Mesendoderm (in vitro differentiated cells): Measurements from ENCODE around the gene GMDS.

ENCODE experiments used
- DNase-seq: peaks from one replicate; pipeline ENCODE4 v3.0.0; 2013
- H2AK5ac ChIP-seq: 2 replicates; pipeline ENCODE4 v1.6.1; 2013; ENCODE audit warnings: low read length, inconsistent platforms
- H2BK120ac ChIP-seq: 2 replicates; pipeline ENCODE4 v1.6.1; 2013; ENCODE audit warnings: low read depth, mild to moderate bottlenecking, low read length, moderate library complexity, mixed read lengths
- H2BK15ac ChIP-seq: replicated peaks from 2 replicates; pipeline ENCODE4 v1.6.1; 2013; ENCODE audit warnings: low read depth, mild to moderate bottlenecking, moderate library complexity
- H2BK5ac ChIP-seq: 2 replicates; pipeline ENCODE4 v1.6.1; 2013; ENCODE audit warnings: low read length, inconsistent platforms
- H3K18ac ChIP-seq: 2 replicates; pipeline ENCODE4 v1.6.1; 2013; ENCODE audit warnings: mild to moderate bottlenecking, low read length, mixed read lengths
- H3K23ac ChIP-seq: one replicate; pipeline ENCODE4 v1.6.1; 2013; ENCODE audit warnings: low read length
- H3K27ac ChIP-seq: 2 replicates; pipeline ENCODE4 v1.5.1; 2013; ENCODE audit warnings: low read depth, mild to moderate bottlenecking, inconsistent platforms, low read length, moderate library complexity
- H3K27me3 ChIP-seq: 2 replicates; pipeline ENCODE4 v1.6.1; 2013; ENCODE audit warnings: low read length, control low read depth, mild to moderate bottlenecking, inconsistent platforms; ENCODE audit not compliant: insufficient read depth, poor library complexity
- H3K36me3 ChIP-seq: 2 replicates; pipeline ENCODE4 v1.6.1; 2013; ENCODE audit warnings: low read length, inconsistent platforms; ENCODE audit not compliant: control insufficient read depth, insufficient read depth
- H3K4ac ChIP-seq: one replicate; pipeline ENCODE4 v1.6.1; 2013; ENCODE audit warnings: low read depth, mild to moderate bottlenecking, low read length, moderate library complexity
- H3K4me1 ChIP-seq: 2 replicates; pipeline ENCODE4 v1.6.1; 2013; ENCODE audit warnings: low read depth, low read length, inconsistent platforms; ENCODE audit not compliant: control insufficient read depth
- H3K4me2 ChIP-seq: 2 replicates; pipeline ENCODE4 v1.6.1; 2013; ENCODE audit warnings: low read length
- H3K4me3 ChIP-seq: 2 replicates; pipeline ENCODE4 v1.5.1; 2013; ENCODE audit warnings: mild to moderate bottlenecking, low read length
- H3K56ac ChIP-seq: one replicate; pipeline ENCODE4 v1.6.1; 2013; ENCODE audit warnings: low read length
- H3K79me1 ChIP-seq: 2 replicates; pipeline ENCODE4 v1.6.1; 2013; ENCODE audit warnings: low read length, inconsistent platforms
- H3K79me2 ChIP-seq: 2 replicates; pipeline ENCODE4 v1.6.1; 2013; ENCODE audit warnings: mild to moderate bottlenecking, low read length; ENCODE audit not compliant: control insufficient read depth, insufficient read depth
- H3K9ac ChIP-seq: 2 replicates; pipeline ENCODE4 v1.6.1; 2013; ENCODE audit warnings: low read length, inconsistent platforms
- H4K5ac ChIP-seq: one replicate; pipeline ENCODE4 v1.6.1; 2013; ENCODE audit warnings: low read length
- H4K8ac ChIP-seq: one replicate; pipeline ENCODE4 v1.6.1; 2013; ENCODE audit warnings: low read depth, mild to moderate bottlenecking, control low read depth, low read length, moderate library complexity
- WGBS: extraction: QIAGEN DNeasy Blood & Tissue Kit; methylation state at CpG from one replicate; pipeline ENCODE4 v1.1.7; 2013; ENCODE audit warnings: low lambda C conversion rate, missing lambda C conversion rate; ENCODE audit not compliant: insufficient coverage; ENCODE audit errors: extremely low coverage; 5-methylcytosine and 5-hydroxymethylcytosine counted together

Gene GMDS

GRCh38 chr6:1633366-1634021 is 611.9 kb downstream of the GMDS start:
- H3K23ac ChIP-seq, result no peak overlapping the region
- H3K4ac ChIP-seq, result no peak overlapping the region
- H3K4me1 ChIP-seq, result no peaks in the 10 kb centered on the region
- no peak overlapping the region for H4K5ac ChIP-seq
- no peak overlapping the region for H2BK5ac ChIP-seq
- no CpG with 5 or more reads among the region's 16 CpGs for WGBS
- DNase-seq, result no peak
- H2BK120ac ChIP-seq, result no peak overlapping the region
- H4K8ac ChIP-seq, result no peak overlapping the region
- H3K79me2 ChIP-seq, result no peaks in the 10 kb centered on the region
- H3K4me2 ChIP-seq, result no peak overlapping the region
- no peak overlapping the region for H3K9ac ChIP-seq
- no peak overlapping the region for H2BK15ac ChIP-seq
- H3K27ac ChIP-seq, result no peak overlapping the region
- no peaks in the 10 kb centered on the region for H3K36me3 ChIP-seq
- no peak overlapping the region for H3K56ac ChIP-seq
- H3K79me1 ChIP-seq, result no peaks in the 10 kb centered on the region
- no peak overlapping the region for H3K18ac ChIP-seq
- H3K27me3 ChIP-seq, result no peaks in the 10 kb centered on the region
- H3K4me3 ChIP-seq, result no peak overlapping the region
- H2AK5ac ChIP-seq, result no peak overlapping the region

- no CpG with 5 or more reads among the region's 4 CpGs for WGBS
- no peak overlapping the region for H3K23ac ChIP-seq
- no peak overlapping the region for H3K9ac ChIP-seq
Observed at GRCh38 chr6:1631251-1631650, 614.2 kb downstream of the GMDS start.

GRCh38 chr6:1630771-1631217 is 614.6 kb downstream of the GMDS start:
- no peak overlapping the region for H4K8ac ChIP-seq

More at GRCh38 chr6:1631251-1631650, 614.2 kb downstream of the GMDS start:
- DNase-seq, result peak; percentile 52
- Histone ChIP-seq H3K27ac (no peak overlapping the region), H4K8ac (no peak overlapping the region), H2AK5ac (no peak overlapping the region), H3K4me2 (no peak overlapping the region), H2BK5ac (no peak overlapping the region), H3K27me3 (peaks cover 9% of the 10 kb centered on the region), H3K79me2 (no peaks in the 10 kb centered on the region), H3K4ac (no peak overlapping the region), H3K56ac (no peak overlapping the region), H3K79me1 (no peaks in the 10 kb centered on the region), H4K5ac (no peak overlapping the region), H3K18ac (no peak overlapping the region), H2BK120ac (no peak overlapping the region), H3K4me3 (no peak overlapping the region), H3K4me1 (peaks cover 1% of the 10 kb centered on the region), H3K36me3 (no peaks in the 10 kb centered on the region), H2BK15ac (no peak overlapping the region)

GRCh38 chr6:1630212-1630770 is 615.1 kb downstream of the GMDS start:
- Histone ChIP-seq H2BK15ac (no peak overlapping the region), H2AK5ac (no peak overlapping the region), H3K18ac (no peak overlapping the region), H3K27me3 (peaks cover 16% of the 10 kb centered on the region), H3K79me2 (no peaks in the 10 kb centered on the region), H3K9ac (no peak overlapping the region), H2BK5ac (no peak overlapping the region), H3K4ac (no peak overlapping the region), H3K56ac (no peak overlapping the region), H3K23ac (no peak overlapping the region), H4K8ac (no peak overlapping the region), H3K4me1 (peaks cover 1% of the 10 kb centered on the region), H2BK120ac (no peak overlapping the region), H3K4me2 (no peak overlapping the region), H3K36me3 (no peaks in the 10 kb centered on the region), H3K79me1 (no peaks in the 10 kb centered on the region), H3K4me3 (no peak overlapping the region), H3K27ac (no peak overlapping the region), H4K5ac (no peak overlapping the region)
- no CpG with 5 or more reads among the region's 10 CpGs for WGBS
- DNase-seq, result no peak

More at GRCh38 chr6:1630771-1631217, 614.6 kb downstream of the GMDS start:
- no peak overlapping the region for H3K9ac ChIP-seq
- H3K18ac ChIP-seq, result no peak overlapping the region
- no peak overlapping the region for H3K4ac ChIP-seq
- H2BK120ac ChIP-seq, result no peak overlapping the region
- no peak overlapping the region for H3K4me2 ChIP-seq
- no peak overlapping the region for H3K56ac ChIP-seq
- peaks cover 1% of the 10 kb centered on the region for H3K4me1 ChIP-seq
- H3K27me3 ChIP-seq, result peaks cover 13% of the 10 kb centered on the region
- no peaks in the 10 kb centered on the region for H3K36me3 ChIP-seq
- H2BK5ac ChIP-seq, result no peak overlapping the region
- H2BK15ac ChIP-seq, result no peak overlapping the region
- no CpG with 5 or more reads among the region's 11 CpGs for WGBS
- no peak overlapping the region for H3K27ac ChIP-seq
- no peak overlapping the region for H2AK5ac ChIP-seq
- H3K79me2 ChIP-seq, result no peaks in the 10 kb centered on the region
- peak; percentile 49 for DNase-seq
- H3K79me1 ChIP-seq, result no peaks in the 10 kb centered on the region
- no peak overlapping the region for H4K5ac ChIP-seq
- no peak overlapping the region for H3K23ac ChIP-seq
- H3K4me3 ChIP-seq, result no peak overlapping the region

- Histone ChIP-seq H3K4me1 (peaks cover 1% of the 10 kb centered on the region), H3K4ac (no peak overlapping the region), H3K79me1 (no peaks in the 10 kb centered on the region), H2BK5ac (no peak overlapping the region), H3K79me2 (no peaks in the 10 kb centered on the region), H3K23ac (peak overlapping the region; percentile 18), H4K5ac (no peak overlapping the region), H3K4me2 (no peak overlapping the region), H2BK120ac (no peak overlapping the region), H3K18ac (no peak overlapping the region), H3K56ac (no peak overlapping the region), H3K27me3 (peaks cover 25% of the 10 kb centered on the region), H3K36me3 (no peaks in the 10 kb centered on the region), H2BK15ac (no peak overlapping the region), H3K4me3 (no peak overlapping the region), H3K9ac (no peak overlapping the region), H4K8ac (no peak overlapping the region), H3K27ac (no peak overlapping the region), H2AK5ac (no peak overlapping the region)
- no peak for DNase-seq
- no CpG with 5 or more reads among the region's 14 CpGs for WGBS
Observed at GRCh38 chr6:1629316-1629715, 616.1 kb downstream of the GMDS start.
